Right cardiac atrium (tissue), 5 donors: ENCODE measurements around the gene APOL4. TPM values are rescaled to one million over a fixed set of nuclear protein-coding genes. Genes with fewer than 3 reads are reported as not detected.

ENCODE experiments used
- ATAC-seq, 2 donors: fragments of 200-7000 bp; cut with Tn5 transposase; one replicate each; pipeline versions ENCODE4 v1.8.0 to v1.9.1; 2020; ENCODE audit warnings: moderate library complexity in 2 of 2, mild to moderate bottlenecking in 1 of 2
- DNase-seq, 3 donors: peaks; one replicate each; pipeline ENCODE4 v3.0.0-alpha.2; 2020
- H3K27ac ChIP-seq: one replicate; pipeline ENCODE4 v1.5.1; 2013; ENCODE audit warnings: mild to moderate bottlenecking, low read length, control low read depth, moderate library complexity
- H3K27me3 ChIP-seq: one replicate; pipeline ENCODE4 v1.6.1; 2013; ENCODE audit not compliant: control insufficient read depth, insufficient read depth
- H3K4me1 ChIP-seq: one replicate; pipeline ENCODE4 v1.6.1; 2013; ENCODE audit warnings: low read length; ENCODE audit not compliant: control insufficient read depth, insufficient read depth
- H3K4me3 ChIP-seq: one replicate; pipeline ENCODE4 v1.5.1; 2013; ENCODE audit warnings: low read length, control low read depth
- H3K9me3 ChIP-seq: one replicate; pipeline ENCODE4 v1.6.1; 2013; ENCODE audit warnings: low read length; ENCODE audit not compliant: control insufficient read depth
- WGBS: extraction: QIAGEN DNeasy Blood & Tissue Kit; methylation state at CpG from one replicate; pipeline ENCODE4 v1.1.7; 2013; 5-methylcytosine and 5-hydroxymethylcytosine counted together
- intact Hi-C, 4 donors: fragments of 100-400 bp; cut with DNase I; formaldehyde crosslinking; loops; one replicate each; pipeline versions ENCODE4 v1.11.0 to v1.14.0; 2022 to 2023
- polyA plus RNA-seq: library from polyadenylated mRNA; stranded (reverse); fragments of 200-250 nt; gene quantifications from one replicate; pipeline ENCODE4 v1.2.3, GENCODE V29; 2013
- total RNA-seq, 4 donors: library from RNA; stranded (reverse); fragmentation: NEBNext Ultra II Directional; extraction: Animal tissue kit (Norgen Biotek cat#: 25700); gene quantifications; one replicate each; pipeline ENCODE4 v1.2.1, GENCODE V29; 2021
- donor health status: healthy with polysubstance abuse.
- donor health status: DM: no; HTN: yes; CAD: no.
- donor health status: DM: no; HTN: no; CAD: no.
- donor health status: DM: no; HTN: yes; CAD: no; lungs with severe emphysema.
- donor health status: DM: yes; HTN: yes; CAD: no.

The APOL4 gene
- total and polyA plus RNA-seq, 5 donors, result 3.1 to 7.4 (median 5.5) TPM; not detected in 1

- no peak overlapping the region for H3K27ac ChIP-seq
- no peaks in the 10 kb centered on the region for H3K9me3 ChIP-seq
- H3K4me3 ChIP-seq, result no peak overlapping the region
- peaks cover 7% of the 10 kb centered on the region for H3K4me1 ChIP-seq
- ATAC-seq (no peak), DNase-seq (no peak)
- 97% methylated on average over 7 of the region's 7 CpGs for WGBS
- no peaks in the 10 kb centered on the region for H3K27me3 ChIP-seq
- intact Hi-C loops, result loop anchor here in 3 of 4 donors (5.0 kb wide), 2 partner anchors 36 to 41 kb away; no protein-coding TSS in a partner anchor
Measured at GRCh38 chr22:36183446-36183845, 18.2 kb downstream of the APOL4 start.

GRCh38 chr22:36182857-36183256 lies 18.8 kb downstream of the APOL4 start:
- Histone ChIP-seq H3K4me3 (no peak overlapping the region), H3K27me3 (no peaks in the 10 kb centered on the region), H3K4me1 (peaks cover 7% of the 10 kb centered on the region), H3K9me3 (no peaks in the 10 kb centered on the region), H3K27ac (no peak overlapping the region)
- intact Hi-C loops, result loop anchor here in 3 of 4 donors (5.0 kb wide), 2 partner anchors 36 to 41 kb away; no protein-coding TSS in a partner anchor
- ATAC-seq, result no peak
- no peak for DNase-seq
- 91% methylated on average over 6 of the region's 6 CpGs for WGBS

DNA sequence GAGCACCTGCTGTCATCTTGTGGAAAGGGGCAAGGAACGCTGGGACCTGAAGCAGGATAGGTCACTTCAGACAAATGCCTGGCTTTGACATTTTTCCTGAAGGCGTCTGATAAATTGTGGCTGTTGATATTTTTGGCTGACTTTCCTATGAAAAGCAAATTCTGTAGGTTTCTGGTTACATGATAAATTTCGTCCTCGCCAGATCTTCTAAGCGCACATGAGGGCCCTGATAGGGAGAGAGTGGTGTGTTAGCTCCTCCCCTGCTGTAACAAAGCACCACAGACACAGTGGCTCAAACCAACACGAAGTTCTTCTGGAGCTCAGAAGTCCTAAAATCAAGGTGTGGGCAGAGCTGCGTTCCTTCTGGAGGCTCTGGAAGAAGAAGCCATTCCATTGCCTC lies 19.6 kb downstream of the APOL4 start:
- intact Hi-C loops, result loop anchor here in 3 of 4 donors (5.0 kb wide), 2 partner anchors 35 to 40 kb away; no protein-coding TSS in a partner anchor
- ATAC-seq, result no peak
- H3K4me3 ChIP-seq, result no peak overlapping the region
- H3K9me3 ChIP-seq, result no peaks in the 10 kb centered on the region
- peaks cover 7% of the 10 kb centered on the region for H3K4me1 ChIP-seq
- no peak overlapping the region for H3K27ac ChIP-seq
- DNase-seq, result no peak
- 69% methylated on average over 7 of the region's 7 CpGs for WGBS
- no peaks in the 10 kb centered on the region for H3K27me3 ChIP-seq

- ATAC-seq (no peak), DNase-seq (no peak)
- no peaks in the 10 kb centered on the region for H3K9me3 ChIP-seq
- no peak overlapping the region for H3K27ac ChIP-seq
- H3K4me3 ChIP-seq, result no peak overlapping the region
- H3K27me3 ChIP-seq, result no peaks in the 10 kb centered on the region
- H3K4me1 ChIP-seq, result peaks cover 7% of the 10 kb centered on the region
- 89% methylated on average over 6 of the region's 6 CpGs for whole genome bisulfite sequencing
- intact Hi-C loops, result loop anchor here in 3 of 4 donors (5.0 kb wide), 2 partner anchors 34 to 39 kb away; no protein-coding TSS in a partner anchor
Measured at GRCh38 chr22:36180928-36181327, 20.7 kb downstream of the APOL4 start.

- DNase-seq (peak; percentile 87 to 97 (median 92)), ATAC-seq (peak; percentile 88 to 90)
- intact Hi-C loops, result loop anchor here in 3 of 4 donors (5.0 kb wide), 2 partner anchors 33 to 38 kb away; no protein-coding TSS in a partner anchor
- Histone ChIP-seq H3K4me3 (no peak overlapping the region), H3K4me1 (peaks cover 7% of the 10 kb centered on the region), H3K27ac (no peak overlapping the region), H3K27me3 (no peaks in the 10 kb centered on the region), H3K9me3 (no peaks in the 10 kb centered on the region)
- WGBS, result 55% methylated on average over 22 of the region's 22 CpGs
Measured at GRCh38 chr22:36180038-36180880, 21.4 kb downstream of the APOL4 start.

GRCh38 chr22:36177160-36177559 lies 24.4 kb downstream of the APOL4 start:
- DNase-seq, result no peak
- Histone ChIP-seq H3K27me3 (no peaks in the 10 kb centered on the region), H3K4me3 (no peak overlapping the region), H3K4me1 (peaks cover 2% of the 10 kb centered on the region), H3K9me3 (no peaks in the 10 kb centered on the region), H3K27ac (no peak overlapping the region)
- intact Hi-C loops, result no loop called here
- WGBS, result 77% methylated on average over 3 of the region's 3 CpGs
- no peak for ATAC-seq

- intact Hi-C loops, result no loop called here
- ATAC-seq (no peak), DNase-seq (no peak)
- H3K27ac ChIP-seq, result no peak overlapping the region
- no peak overlapping the region for H3K4me3 ChIP-seq
- WGBS, result 48% methylated on average over 1 of the region's 1 CpG
- H3K4me1 ChIP-seq, result peaks cover 2% of the 10 kb centered on the region
- H3K27me3 ChIP-seq, result no peaks in the 10 kb centered on the region
- no peaks in the 10 kb centered on the region for H3K9me3 ChIP-seq
Measured at GRCh38 chr22:36175892-36176291, 25.7 kb downstream of the APOL4 start.

DNA sequence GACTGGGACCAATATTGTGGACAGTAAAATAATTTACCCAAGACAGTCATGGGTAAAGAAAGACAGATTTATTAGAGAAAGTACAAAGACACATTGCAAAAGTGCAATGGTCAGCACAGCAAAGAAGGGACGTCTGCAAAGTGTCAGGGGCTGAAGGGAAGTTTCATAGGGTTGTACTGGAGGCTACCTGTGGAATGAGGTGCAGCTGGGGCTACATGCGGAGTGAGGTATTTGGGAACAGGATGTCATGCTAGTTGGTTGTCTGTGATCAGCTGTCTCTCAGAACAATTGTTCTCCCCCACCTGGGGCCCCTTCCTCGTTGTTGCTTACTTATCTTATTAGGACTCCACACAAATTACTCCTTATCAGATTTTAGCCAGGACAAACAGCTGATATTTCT lies 29.7 kb downstream of the APOL4 start:
- no peak overlapping the region for H3K27ac ChIP-seq
- no peaks in the 10 kb centered on the region for H3K4me1 ChIP-seq
- DNase-seq (no peak), ATAC-seq (no peak)
- no peak overlapping the region for H3K4me3 ChIP-seq
- no peaks in the 10 kb centered on the region for H3K9me3 ChIP-seq
- 47% methylated on average over 3 of the region's 3 CpGs for WGBS
- H3K27me3 ChIP-seq, result no peaks in the 10 kb centered on the region
- intact Hi-C loops, result no loop called here

DNA sequence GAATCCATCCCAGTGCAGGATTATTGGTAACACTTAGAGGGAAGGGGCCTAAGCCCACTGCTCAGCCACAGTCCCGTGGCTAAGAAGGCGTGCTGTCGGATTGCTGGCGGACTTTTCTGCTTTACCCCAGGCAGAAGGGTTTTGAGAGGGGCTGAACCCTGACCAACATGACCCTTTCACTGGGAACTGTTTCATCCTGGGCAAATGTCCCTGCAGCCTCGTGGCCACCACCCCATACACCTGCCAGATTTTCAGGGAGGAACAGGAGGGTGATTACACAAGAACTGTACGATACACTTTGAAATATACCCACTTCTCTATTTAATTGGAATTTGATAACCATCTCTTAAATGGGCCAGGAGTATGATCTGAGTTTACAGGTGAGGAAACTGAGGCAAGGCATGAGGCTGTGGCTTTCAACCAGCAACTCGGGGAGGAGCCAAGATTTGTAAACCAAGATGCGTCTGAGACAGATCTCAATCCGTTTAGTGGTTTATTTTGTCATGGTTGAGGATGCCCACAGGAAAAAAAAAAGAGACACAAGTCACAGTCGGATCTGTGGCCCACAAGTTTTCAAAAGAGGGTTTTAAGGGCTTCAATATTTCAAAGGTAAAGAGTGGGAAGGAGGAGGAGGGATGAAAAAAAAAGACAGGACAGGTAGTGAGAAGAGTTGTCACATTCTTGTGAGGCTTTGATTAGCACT lies 34.9 kb downstream of the APOL4 start:
- 83% methylated on average over 10 of the region's 10 CpGs for WGBS

DNA sequence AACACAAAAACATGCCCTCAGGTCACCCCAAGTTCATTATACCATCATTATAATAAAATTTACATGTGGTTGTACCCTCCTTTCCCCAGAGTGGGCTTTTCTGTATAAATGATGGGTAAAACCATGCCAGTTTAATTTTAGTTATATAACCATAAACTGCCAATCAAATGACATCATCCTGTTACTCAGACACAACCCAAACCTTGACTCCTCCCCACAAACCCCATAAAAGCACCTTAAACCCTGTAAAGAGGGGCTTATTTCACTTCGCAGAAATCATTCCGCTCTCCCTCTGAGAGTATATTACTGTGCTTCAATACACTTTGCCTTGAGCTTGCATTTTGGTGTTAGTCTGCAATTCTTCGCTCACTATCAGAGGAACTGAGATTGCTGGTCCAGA lies 35.5 kb downstream of the APOL4 start:
- Histone ChIP-seq H3K4me3 (no peak overlapping the region), H3K27ac (no peak overlapping the region), H3K27me3 (no peaks in the 10 kb centered on the region), H3K9me3 (no peaks in the 10 kb centered on the region), H3K4me1 (peaks cover 4% of the 10 kb centered on the region)
- DNase-seq (no peak), ATAC-seq (no peak)
- 98% methylated on average over 3 of the region's 3 CpGs for WGBS
- intact Hi-C loops, result no loop called here

More for the DNA sequence above, 34.9 kb downstream of the APOL4 start:
- Histone ChIP-seq H3K9me3 (no peaks in the 10 kb centered on the region), H3K4me1 (no peaks in the 10 kb centered on the region), H3K27ac (no peak overlapping the region), H3K27me3 (no peaks in the 10 kb centered on the region), H3K4me3 (no peak overlapping the region)
- DNase-seq (no peak), ATAC-seq (no peak)
- intact Hi-C loops, result no loop called here

GRCh38 chr22:36165141-36165540 lies 36.5 kb downstream of the APOL4 start:
- H3K27ac ChIP-seq, result no peak overlapping the region

More at GRCh38 chr22:36165141-36165540, 36.5 kb downstream of the APOL4 start:
- 88% methylated on average over 2 of the region's 2 CpGs for WGBS
- Histone ChIP-seq H3K27me3 (no peaks in the 10 kb centered on the region), H3K4me1 (peaks cover 4% of the 10 kb centered on the region), H3K9me3 (no peaks in the 10 kb centered on the region), H3K4me3 (no peak overlapping the region)
- DNase-seq, result no peak
- ATAC-seq, result no peak
- intact Hi-C loops, result no loop called here
